A549 (cell line): Measurements from ENCODE around the gene PAK3. TPM values are rescaled to one million over a fixed set of nuclear protein-coding genes. Genes with fewer than 3 reads are reported as not detected.

ENCODE experiments used
- ATAC-seq, 2 experiments: fragments of 200-7000 bp in 1 of 2; fragments of >200 bp in 1 of 2; cut with Nextera tagmentation in 1 of 2; cut with Tn5 transposase in 1 of 2; 3 replicates each; pipeline versions ENCODE4 v1.8.0 to v1.9.1; 2018 to 2020; ENCODE audit warnings: mild to moderate bottlenecking in 1 of 2, moderate library complexity in 1 of 2
- CTCF ChIA-PET: fragments of 300-600 bp; sonication (Branson Sonifier 250); formaldehyde crosslinking; extraction: SDS; loops from one replicate; lab custom pipeline; 2021; ENCODE audit warnings: antibody characterized with exemption, inconsistent platforms; lab: Yijun Ruan, JAX
- POLR2A ChIA-PET: fragments of 350-600 bp; formaldehyde crosslinking; extraction: SDS; loops from one replicate; lab custom pipeline; 2021; ENCODE audit warnings: antibody characterized with exemption, inconsistent platforms; lab: Yijun Ruan, JAX
- DNase-seq, 2 experiments: peaks; one replicate each; pipeline versions ENCODE4 v3.0.0 to v3.0.0-alpha.2; 2011 to 2016; ENCODE audit warnings: low read depth in 1 of 2, low spot score in 1 of 2
- FAIRE-seq: peaks from 2 replicates; lab custom pipeline; 2011; peaks lifted over from hg19 to GRCh38; lab: Jason Lieb, UNC
- H3K27ac ChIP-seq, 2 experiments: fragments of >200 bp; sonication (Bioruptor Twin); formaldehyde crosslinking; 3 replicates each; pipeline ENCODE4 v1.5.1; 2016 to 2017
- H3K4me1 ChIP-seq: fragments of >200 bp; sonication (Bioruptor Twin); formaldehyde crosslinking; 3 replicates; pipeline ENCODE4 v1.6.1; 2016
- H3K4me2 ChIP-seq: fragments of >200 bp; sonication (Bioruptor Twin); formaldehyde crosslinking; 3 replicates; pipeline ENCODE4 v1.6.1; 2016
- H3K4me3 ChIP-seq: fragments of >200 bp; sonication (Bioruptor Twin); formaldehyde crosslinking; 3 replicates; pipeline ENCODE4 v1.5.1; 2016
- H3K9me3 ChIP-seq: fragments of >200 bp; sonication (Bioruptor Twin); formaldehyde crosslinking; 3 replicates; pipeline ENCODE4 v1.6.1; 2016
- BCL3 ChIP-seq: fragments of >200 bp; sonication (Bioruptor Twin); formaldehyde crosslinking; IDR thresholded peaks from 3 replicates; pipeline ENCODE4 v1.6.1; 2016
- BHLHE40 ChIP-seq: IDR thresholded peaks from 2 replicates; pipeline ENCODE4 v1.6.1; 2012; ENCODE audit warnings: low read depth, low read length, inconsistent platforms
- CBX2 ChIP-seq: fragments of 200-600 bp; sonication (generic); IDR thresholded peaks from 2 replicates; pipeline ENCODE4 v1.6.1; 2016; ENCODE audit warnings: low read depth, mild to moderate bottlenecking, borderline replicate concordance
- CEBPB ChIP-seq, 2 experiments: fragments of >200 bp in 1 of 2; sonication (Bioruptor Twin) in 1 of 2; formaldehyde crosslinking in 1 of 2; IDR thresholded peaks; 2 replicates each; pipeline ENCODE4 v1.6.1; 2012 to 2016
- EHF ChIP-seq: fragments of 250-450 bp; sonication (Bioruptor Pico); IDR thresholded peaks from 2 replicates; pipeline ENCODE4 v1.5.0; 2020; ENCODE audit warnings: mild to moderate bottlenecking
- EHMT2 ChIP-seq: fragments of 200-600 bp; sonication (generic); IDR thresholded peaks from 2 replicates; pipeline ENCODE4 v1.6.1; 2016; ENCODE audit warnings: antibody characterized with exemption, low read depth, mild to moderate bottlenecking, moderate library complexity
- FOSB ChIP-seq: fragments of 250-450 bp; sonication (Bioruptor Pico); IDR thresholded peaks from 2 replicates; pipeline ENCODE4 v1.5.0; 2020; ENCODE audit warnings: mild to moderate bottlenecking, moderate library complexity
- FOSL2 ChIP-seq, 2 experiments: fragments of 450-650 bp in 1 of 2; fragments of >200 bp in 1 of 2; sonication (Bioruptor Twin) in 1 of 2; formaldehyde crosslinking; IDR thresholded peaks; 2 replicates each; pipeline versions ENCODE4 v1.5.0 to v1.6.1; 2016 to 2020; ENCODE audit warnings: mild to moderate bottlenecking in 1 of 2, moderate library complexity in 1 of 2
- FOXS1 ChIP-seq: fragments of 250-450 bp; sonication (Bioruptor Pico); IDR thresholded peaks from 2 replicates; pipeline ENCODE4 v1.5.0; 2020; ENCODE audit warnings: mild to moderate bottlenecking, moderate library complexity
- HEYL ChIP-seq: fragments of 250-450 bp; sonication (Bioruptor Pico); IDR thresholded peaks from 2 replicates; pipeline ENCODE4 v1.8.0; 2021; ENCODE audit warnings: mild to moderate bottlenecking, moderate library complexity
- HOXA7 ChIP-seq: fragments of 250-450 bp; sonication (Bioruptor Pico); IDR thresholded peaks from 2 replicates; pipeline ENCODE4 v1.5.0; 2020; ENCODE audit warnings: mild to moderate bottlenecking, moderate library complexity
- HOXB13 ChIP-seq: fragments of 250-450 bp; sonication (Bioruptor Pico); IDR thresholded peaks from 2 replicates; pipeline ENCODE4 v1.5.0; 2020; ENCODE audit warnings: low read depth, mild to moderate bottlenecking, moderate library complexity
- JUNB ChIP-seq: fragments of >200 bp; sonication (Bioruptor Twin); formaldehyde crosslinking; IDR thresholded peaks from 2 replicates; pipeline ENCODE4 v1.6.1; 2016
- MAX ChIP-seq: IDR thresholded peaks from 2 replicates; pipeline ENCODE4 v1.6.1; 2012
- NFE2L2 ChIP-seq: fragments of 150-350 bp; conservative IDR thresholded peaks from 2 replicates; pipeline ENCODE4 v1.6.1; 2014; ENCODE audit warnings: low read length
- POLR2A ChIP-seq: IDR thresholded peaks from 2 replicates; pipeline ENCODE4 v1.6.1; 2012; ENCODE audit warnings: mild to moderate bottlenecking, low read length
- RARB ChIP-seq: fragments of 250-450 bp; sonication (Bioruptor Pico); IDR thresholded peaks from 2 replicates; pipeline ENCODE4 v1.8.0; 2021; ENCODE audit warnings: mild to moderate bottlenecking, moderate library complexity
- REST ChIP-seq: fragments of 200-600 bp; sonication (generic); IDR thresholded peaks from 2 replicates; pipeline ENCODE4 v1.6.1; 2016; ENCODE audit warnings: antibody characterized with exemption, mild to moderate bottlenecking, moderate library complexity
- RFX5 ChIP-seq: fragments of 450-650 bp; IDR thresholded peaks from 2 replicates; pipeline ENCODE4 v1.7.1; 2014; ENCODE audit warnings: antibody characterized with exemption, mild to moderate bottlenecking, moderate library complexity
- SREBF2 ChIP-seq: fragments of 450-650 bp; IDR thresholded peaks from 2 replicates; pipeline ENCODE4 v1.6.1; 2014; ENCODE audit warnings: mild to moderate bottlenecking, moderate library complexity
- ZC3H11A ChIP-seq: fragments of 450-650 bp; IDR thresholded peaks from 2 replicates; pipeline ENCODE4 v1.6.1; 2014; ENCODE audit warnings: antibody characterized with exemption, mild to moderate bottlenecking
- ZFP36 ChIP-seq: fragments of 450-650 bp; IDR thresholded peaks from 2 replicates; pipeline ENCODE4 v1.6.1; 2014; ENCODE audit warnings: borderline replicate concordance; ENCODE audit not compliant: partially characterized antibody
- ZNF302 ChIP-seq: fragments of 250-450 bp; sonication (Bioruptor Pico); IDR thresholded peaks from 2 replicates; pipeline ENCODE4 v1.9.0; 2021; ENCODE audit warnings: inconsistent platforms, mild to moderate bottlenecking, moderate library complexity
- ZSCAN20 ChIP-seq: fragments of 250-450 bp; sonication (Bioruptor Pico); IDR thresholded peaks from 2 replicates; pipeline ENCODE4 v1.8.0; 2022; ENCODE audit warnings: mild to moderate bottlenecking, moderate library complexity
- WGBS: methylation state at CpG from one replicate; pipeline ENCODE4 v1.1.6; 2017; ENCODE audit errors: missing lambda C conversion rate; 5-methylcytosine and 5-hydroxymethylcytosine counted together
- polyA plus RNA-seq, 4 experiments: library from polyadenylated mRNA; depleted of rRNA in 3 of 4; stranded (reverse); fragments of >200 nt; fragmentation: RNase III in 1 of 4; extraction: RNeasy Plus Mini Kit Qiagen cat#74134 plus additional on column Dnase treatment in 1 of 4; gene quantifications; 2 replicates in 3 of 4; 3 replicates in 1 of 4; pipeline ENCODE4 v1.2.3, GENCODE V29; 2011 to 2017
- TF ChIP-seq, protein P1 (sequence below): fragments of 150-350 bp; IDR thresholded peaks from 2 replicates; pipeline ENCODE4 v1.6.1; 2014; ENCODE audit warnings: low read depth, mild to moderate bottlenecking, low read length

Gene PAK3
- polyA plus RNA-seq, 2 of the 4 experiments (the other 2 are of a cell fraction): 0.06 to 0.17 TPM

- CTCF ChIA-PET: interaction anchor here (1.4 kb wide), 1 partner anchor 19 kb away, joined by 4 read pairs; no protein-coding TSS in a partner anchor
- H3K4me1 ChIP-seq: no peaks in the 10 kb centered on the region
- DNase-seq (no peak), FAIRE-seq (no peak), ATAC-seq (no peak)
- 8% methylated on average over 2 of the region's 2 CpGs for WGBS
- no peak overlapping the region for H3K4me2 ChIP-seq
- no peaks in the 10 kb centered on the region for H3K9me3 ChIP-seq
- TF ChIP-seq HOXB13 (CRISPR knock-in tag) (no peak), REST (no peak), MAX (no peak), JUNB (no peak), ZSCAN20 (CRISPR knock-in tag) (no peak), RFX5 (no peak), RARB (no peak), NFE2L2 (no peak), EHF (no peak), BCL3 (no peak), FOSB (CRISPR knock-in tag) (no peak), HOXA7 (CRISPR knock-in tag) (no peak)
- H3K27ac ChIP-seq: no peak overlapping the region
- H3K4me3 ChIP-seq: no peak overlapping the region
- POLR2A ChIA-PET: no interaction called here
Observed at GRCh38 chrX:111119341-111119740, 23.4 kb downstream of the PAK3 start.

DNA sequence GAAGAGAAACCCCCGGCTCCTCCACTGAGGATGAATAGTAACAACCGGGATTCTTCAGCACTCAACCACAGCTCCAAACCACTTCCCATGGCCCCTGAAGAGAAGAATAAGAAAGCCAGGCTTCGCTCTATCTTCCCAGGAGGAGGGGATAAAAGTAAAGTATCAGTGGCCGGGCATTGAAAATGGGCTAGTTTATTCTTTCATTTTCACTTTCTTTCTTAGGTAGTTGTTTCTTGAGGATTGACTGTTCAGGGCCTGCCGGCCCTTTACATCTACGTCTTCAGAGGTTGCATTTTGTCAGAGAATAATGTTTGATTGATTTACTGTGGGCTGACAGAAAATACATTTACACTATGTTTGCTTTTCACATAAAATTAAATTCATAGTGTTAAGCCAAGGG, 27.1 kb downstream of the PAK3 start:
- no peak overlapping the region for H3K4me3 ChIP-seq
- ATAC-seq (no peak), DNase-seq (no peak), FAIRE-seq (no peak)
- no peak for TF ChIP-seq POLR2A
- no peak for TF ChIP-seq RARB
- no peak for TF ChIP-seq SREBF2
- no peak for TF ChIP-seq HEYL (CRISPR knock-in tag)
- no peak for TF ChIP-seq FOSL2 (IDR thresholded peaks at IDR 0.05)
- TF ChIP-seq FOSL2 (CRISPR knock-in tag; IDR thresholded peaks at IDR 0.05): no peak
- TF ChIP-seq, protein P1, sequence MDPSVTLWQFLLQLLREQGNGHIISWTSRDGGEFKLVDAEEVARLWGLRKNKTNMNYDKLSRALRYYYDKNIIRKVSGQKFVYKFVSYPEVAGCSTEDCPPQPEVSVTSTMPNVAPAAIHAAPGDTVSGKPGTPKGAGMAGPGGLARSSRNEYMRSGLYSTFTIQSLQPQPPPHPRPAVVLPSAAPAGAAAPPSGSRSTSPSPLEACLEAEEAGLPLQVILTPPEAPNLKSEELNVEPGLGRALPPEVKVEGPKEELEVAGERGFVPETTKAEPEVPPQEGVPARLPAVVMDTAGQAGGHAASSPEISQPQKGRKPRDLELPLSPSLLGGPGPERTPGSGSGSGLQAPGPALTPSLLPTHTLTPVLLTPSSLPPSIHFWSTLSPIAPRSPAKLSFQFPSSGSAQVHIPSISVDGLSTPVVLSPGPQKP: no peak
- no peak for TF ChIP-seq EHF
- TF ChIP-seq EHMT2: no peak
- TF ChIP-seq FOSB (CRISPR knock-in tag): no peak
- no peak for TF ChIP-seq ZFP36
- no peak for TF ChIP-seq BHLHE40
- no peak for TF ChIP-seq FOXS1
- no peak for TF ChIP-seq JUNB
- no peak for TF ChIP-seq REST
- TF ChIP-seq CEBPB (IDR thresholded peaks at IDR 0.05): no peak
- no peak for TF ChIP-seq NFE2L2
- TF ChIP-seq CBX2: no peak
- no peak for TF ChIP-seq ZC3H11A
- TF ChIP-seq ZNF302 (CRISPR knock-in tag): no peak
- POLR2A ChIA-PET: no interaction called here
- CTCF ChIA-PET: no interaction called here
- H3K27ac ChIP-seq: no peak overlapping the region
- H3K9me3 ChIP-seq: no peaks in the 10 kb centered on the region
- H3K4me1 ChIP-seq: no peaks in the 10 kb centered on the region
- H3K4me2 ChIP-seq: no peak overlapping the region
- 45% methylated on average over 6 of the region's 6 CpGs for WGBS
